Fibroblast of skin of right biceps (primary cell): ENCODE measurements around the gene RXRA.
A peak's percentile ranks its signal among the peaks of the same experiment; 100 is the strongest.

Source experiments
- DNase-seq: peaks from one replicate; pipeline ENCODE4 v3.0.0-alpha.2; 2013

The RXRA gene

GRCh38 chr9:134386951-134387831 lies 60.9 kb downstream of the RXRA start:
- no peak for DNase-seq

- DNase-seq: peak; percentile 58
Observed at GRCh38 chr9:134388289-134388808, 62.1 kb downstream of the RXRA start.

- no peak for DNase-seq
Observed at GRCh38 chr9:134388976-134389375, 62.7 kb downstream of the RXRA start.

GRCh38 chr9:134389642-134390041 lies 63.4 kb downstream of the RXRA start:
- DNase-seq: no peak

GRCh38 chr9:134390537-134390936 lies 64.3 kb downstream of the RXRA start:
- DNase-seq: no peak

- no peak for DNase-seq
Observed at GRCh38 chr9:134390947-134391318, 64.7 kb downstream of the RXRA start.

GRCh38 chr9:134391319-134392231 lies 65.3 kb downstream of the RXRA start:
- DNase-seq: no peak

GRCh38 chr9:134392900-134393299 lies 66.6 kb downstream of the RXRA start:
- DNase-seq: no peak

GRCh38 chr9:134393582-134394280 lies 67.5 kb downstream of the RXRA start:
- no peak for DNase-seq

- DNase-seq: no peak
Observed at GRCh38 chr9:134395002-134395517, 68.8 kb downstream of the RXRA start.

GRCh38 chr9:134395737-134396257 lies 69.5 kb downstream of the RXRA start:
- no peak for DNase-seq

- no peak for DNase-seq
Observed at GRCh38 chr9:134396258-134396742, 70.0 kb downstream of the RXRA start.

- DNase-seq: no peak
Observed at GRCh38 chr9:134396825-134397224, 70.6 kb downstream of the RXRA start.

GRCh38 chr9:134398756-134399155 lies 72.5 kb downstream of the RXRA start:
- no peak for DNase-seq

GRCh38 chr9:134399435-134400056 lies 73.3 kb downstream of the RXRA start:
- peak; percentile 37 for DNase-seq

GRCh38 chr9:134400283-134400682 lies 74.0 kb downstream of the RXRA start:
- no peak for DNase-seq

- no peak for DNase-seq
Observed at GRCh38 chr9:134401391-134401790, 75.1 kb downstream of the RXRA start.

GRCh38 chr9:134402182-134402581 lies 75.9 kb downstream of the RXRA start:
- no peak for DNase-seq

- no peak for DNase-seq
Observed at GRCh38 chr9:134403292-134403681, 77.0 kb downstream of the RXRA start.

GRCh38 chr9:134403682-134404301 lies 77.5 kb downstream of the RXRA start:
- DNase-seq: peak; percentile 91
